Measurements from ENCODE around the gene ATP1A2. TPM values are rescaled to one million over a fixed set of nuclear protein-coding genes. Genes with fewer than 3 reads are reported as not detected.

The ATP1A2 gene
- total and polyA plus RNA-seq, 2 of the 8 experiments (the other 6 are each of a cell fraction or from before 2014, with no cell fraction given): 39.7 to 40.8 TPM

GRCh38 chr1:160116283-160117147, 956 bp downstream of the ATP1A2 start (continued):
- TF ChIP-seq CHD2 (IDR thresholded peaks at IDR 0.05; ENCODE audit: low read length) (no peak), KDM5A (IDR thresholded peaks at IDR 0.05; ENCODE audit: low read length) (no peak), TCF12 (IDR thresholded peaks at IDR 0.05; ENCODE audit: low read depth, low read length) (no peak), FOSL1 (IDR thresholded peaks at IDR 0.05; ENCODE audit: insufficient read depth, low read depth, low read length) (no peak), SIRT6 (IDR thresholded peaks at IDR 0.05; ENCODE audit: low read length) (no peak)
- TF ChIP-seq, protein P1, sequence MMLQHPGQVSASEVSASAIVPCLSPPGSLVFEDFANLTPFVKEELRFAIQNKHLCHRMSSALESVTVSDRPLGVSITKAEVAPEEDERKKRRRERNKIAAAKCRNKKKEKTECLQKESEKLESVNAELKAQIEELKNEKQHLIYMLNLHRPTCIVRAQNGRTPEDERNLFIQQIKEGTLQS (IDR thresholded peaks at IDR 0.05; ENCODE audit: insufficient read depth, low read depth, low read length): no peak
